Right ventricle myocardium superior (tissue), 1 donor: Measurements from ENCODE around the gene DRP2. TPM values are rescaled to one million over a fixed set of nuclear protein-coding genes. Genes with fewer than 3 reads are reported as not detected.
A peak's percentile ranks its signal among the peaks of the same experiment; 100 is the strongest.
"Not testable (repeated sequence)": the region's sequence is repeated elsewhere in the genome, so short reads cannot be mapped to it uniquely, and the experiment has no call there.

ENCODE experiments used
- ATAC-seq: fragments of 200-7000 bp; cut with Tn5 transposase; one replicate; pipeline ENCODE4 v1.9.1; 2020; ENCODE audit warnings: mild to moderate bottlenecking; ENCODE audit not compliant: poor library complexity
- DNase-seq: peaks from one replicate; pipeline ENCODE4 v3.0.0-alpha.2; 2020
- intact Hi-C: fragments of 100-400 bp; cut with DNase I; formaldehyde crosslinking; loops from one replicate; pipeline ENCODE4 v1.11.2; 2022
- long read RNA-seq: library from polyadenylated mRNA; unstranded; transcript quantifications from one replicate; pipeline ENCODE4 v2.0.0, GENCODE V29; 2021
- total RNA-seq: library from RNA; stranded (reverse); fragmentation: NEBNext Ultra II Directional; extraction: Animal tissue kit (Norgen Biotek cat#: 25700); gene quantifications from one replicate; pipeline ENCODE4 v1.2.1, GENCODE V29; 2021
- donor health status: DM: no; HTN: yes; CAD: no; lungs with severe emphysema.

The DRP2 gene
- 0.05 TPM for total RNA-seq
- long read RNA-seq: 0 reads

- ATAC-seq (no peak), DNase-seq (no peak)
- intact Hi-C loops: no loop called here
These were observed at the start of gene DRP2 for GRCh38 chrX:101219116-101219863. Gene DRP2, plus strand, starts transcription at chrX:101219786. Its CDS starts 11,862 bp downstream, at chrX:101231648.

- ATAC-seq (no peak), DNase-seq (no peak)
- intact Hi-C loops: no loop called here
These were observed 47.6 kb upstream of the DRP2 start for GRCh38 chrX:101171883-101172400.

GRCh38 chrX:101176439-101176838 lies 43.1 kb upstream of the DRP2 start:
- intact Hi-C loops: no loop called here
- no peak for ATAC-seq
- DNase-seq: no peak

- intact Hi-C loops, ATAC-seq, DNase-seq: not testable (repeated sequence)
These were observed 34.7 kb upstream of the DRP2 start for GRCh38 chrX:101184876-101185275.

GRCh38 chrX:101187961-101188360 lies 31.6 kb upstream of the DRP2 start:
- intact Hi-C loops, ATAC-seq, DNase-seq: not testable (repeated sequence)

- DNase-seq (no peak), ATAC-seq (no peak)
- intact Hi-C loops: no loop called here
These were observed 28.9 kb upstream of the DRP2 start for GRCh38 chrX:101190736-101191135.

- peak; percentile 71 for ATAC-seq
- intact Hi-C loops: no loop called here
- DNase-seq: peak; percentile 38
These were observed 28.3 kb upstream of the DRP2 start for GRCh38 chrX:101191217-101191750.

GRCh38 chrX:101195442-101196173 lies 24.0 kb upstream of the DRP2 start:
- DNase-seq (no peak), ATAC-seq (no peak)
- intact Hi-C loops: no loop called here

- ATAC-seq (no peak), DNase-seq (no peak)
- intact Hi-C loops: no loop called here
These were observed 15.7 kb upstream of the DRP2 start for GRCh38 chrX:101203761-101204351.

- DNase-seq: no peak
- intact Hi-C loops: no loop called here
- ATAC-seq: no peak
These were observed 13.1 kb upstream of the DRP2 start for GRCh38 chrX:101206471-101206870.

GRCh38 chrX:101208152-101208905 lies 11.3 kb upstream of the DRP2 start:
- DNase-seq: no peak
- intact Hi-C loops: no loop called here
- no peak for ATAC-seq

GRCh38 chrX:101210630-101211029 lies 9.0 kb upstream of the DRP2 start:
- ATAC-seq (no peak), DNase-seq (no peak)
- intact Hi-C loops: no loop called here

- intact Hi-C loops: no loop called here
- DNase-seq (no peak), ATAC-seq (no peak)
These were observed 1.9 kb upstream of the DRP2 start for GRCh38 chrX:101217689-101218088.

- ATAC-seq: no peak
- intact Hi-C loops: no loop called here
These were observed 319 bp downstream of the DRP2 start for GRCh38 chrX:101219864-101220346.

GRCh38 chrX:101220662-101221260 lies 1.2 kb downstream of the DRP2 start:
- DNase-seq: no peak
- no peak for ATAC-seq
- intact Hi-C loops: no loop called here

More at GRCh38 chrX:101219864-101220346, 319 bp downstream of the DRP2 start:
- no peak for DNase-seq

- ATAC-seq (no peak), DNase-seq (no peak)
- intact Hi-C loops: no loop called here
These were observed 3.6 kb downstream of the DRP2 start for GRCh38 chrX:101223226-101223625.

GRCh38 chrX:101229170-101229569 lies 9.6 kb downstream of the DRP2 start:
- intact Hi-C loops: no loop called here
- DNase-seq: no peak
- no peak for ATAC-seq

- no peak for ATAC-seq
- DNase-seq: no peak
- intact Hi-C loops: no loop called here
These were observed 11.1 kb downstream of the DRP2 start for GRCh38 chrX:101230636-101231035.
